Gastrocnemius medialis (tissue), 4 donors: ENCODE results near the gene ATG7.
"Not testable (repeated sequence)": the region's sequence is repeated elsewhere in the genome, so short reads cannot be mapped to it uniquely, and the experiment has no call there.

Experiments used
- POLR2A ChIP-seq, 2 donors: fragments of 450-650 bp; IDR thresholded peaks; one replicate each; pipeline ENCODE4 v1.6.1; 2017; ENCODE audit warnings: antibody characterized with exemption in 2 of 2, mild to moderate bottlenecking in 2 of 2, moderate library complexity in 2 of 2
- TF ChIP-seq, protein P1 (sequence below), 5 experiments: fragments of 450-650 bp in 3 of 5; fragments of 200-600 bp in 2 of 5; sonication (generic) in 2 of 5; IDR thresholded peaks in 4 of 5; conservative IDR thresholded peaks in 1 of 5; 1 replicate in 4 of 5; 2 replicates in 1 of 5; pipeline ENCODE4 v1.5.1; 2016 to 2019; ENCODE audit warnings: antibody characterized with exemption in 5 of 5, mild to moderate bottlenecking in 3 of 5, moderate library complexity in 3 of 5

- TF ChIP-seq, protein P1, sequence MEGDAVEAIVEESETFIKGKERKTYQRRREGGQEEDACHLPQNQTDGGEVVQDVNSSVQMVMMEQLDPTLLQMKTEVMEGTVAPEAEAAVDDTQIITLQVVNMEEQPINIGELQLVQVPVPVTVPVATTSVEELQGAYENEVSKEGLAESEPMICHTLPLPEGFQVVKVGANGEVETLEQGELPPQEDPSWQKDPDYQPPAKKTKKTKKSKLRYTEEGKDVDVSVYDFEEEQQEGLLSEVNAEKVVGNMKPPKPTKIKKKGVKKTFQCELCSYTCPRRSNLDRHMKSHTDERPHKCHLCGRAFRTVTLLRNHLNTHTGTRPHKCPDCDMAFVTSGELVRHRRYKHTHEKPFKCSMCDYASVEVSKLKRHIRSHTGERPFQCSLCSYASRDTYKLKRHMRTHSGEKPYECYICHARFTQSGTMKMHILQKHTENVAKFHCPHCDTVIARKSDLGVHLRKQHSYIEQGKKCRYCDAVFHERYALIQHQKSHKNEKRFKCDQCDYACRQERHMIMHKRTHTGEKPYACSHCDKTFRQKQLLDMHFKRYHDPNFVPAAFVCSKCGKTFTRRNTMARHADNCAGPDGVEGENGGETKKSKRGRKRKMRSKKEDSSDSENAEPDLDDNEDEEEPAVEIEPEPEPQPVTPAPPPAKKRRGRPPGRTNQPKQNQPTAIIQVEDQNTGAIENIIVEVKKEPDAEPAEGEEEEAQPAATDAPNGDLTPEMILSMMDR (IDR thresholded peaks at IDR 0.05 in 4 of 5, conservative IDR thresholded peaks at IDR 0.05 in 1 of 5), result not testable (repeated sequence)
- not testable (repeated sequence) for TF ChIP-seq POLR2A (IDR thresholded peaks at IDR 0.05)
Observed at GRCh38 chr3:11595024-11595423, 322.8 kb downstream of the ATG7 start.
